Subcutaneous abdominal adipose tissue (tissue), 5 donors: ENCODE measurements around the gene STXBP3.
A peak's percentile ranks its signal among the peaks of the same experiment; 100 is the strongest.

Experiments
- H3K27ac ChIP-seq: one replicate; pipeline ENCODE4 v1.7.0; 2013; ENCODE audit warnings: low read depth, mild to moderate bottlenecking, inconsistent platforms, low read length, moderate library complexity
- H3K27me3 ChIP-seq, 5 donors: one replicate each; pipeline ENCODE4 v1.7.0; 2013; ENCODE audit warnings: low read length in 5 of 5, inconsistent platforms in 1 of 5; ENCODE audit not compliant: control insufficient read depth in 5 of 5, insufficient read depth in 4 of 5
- H3K36me3 ChIP-seq, 5 donors: one replicate each; pipeline ENCODE4 v1.7.0; 2013; ENCODE audit warnings: low read length in 5 of 5; ENCODE audit not compliant: control insufficient read depth in 5 of 5, insufficient read depth in 5 of 5
- H3K4me1 ChIP-seq, 5 donors: one replicate each; pipeline ENCODE4 v1.7.0; 2013; ENCODE audit warnings: low read length in 5 of 5, mild to moderate bottlenecking in 3 of 5, moderate library complexity in 1 of 5; ENCODE audit not compliant: control insufficient read depth in 5 of 5, insufficient read depth in 5 of 5
- H3K4me3 ChIP-seq, 5 donors: one replicate each; pipeline ENCODE4 v1.7.0; 2013; ENCODE audit warnings: low read length in 5 of 5, low read depth in 1 of 5
- H3K9ac ChIP-seq, 5 donors: one replicate each; pipeline ENCODE4 v1.7.0; 2013; ENCODE audit warnings: low read length in 5 of 5, mild to moderate bottlenecking in 4 of 5, moderate library complexity in 3 of 5
- H3K9me3 ChIP-seq, 5 donors: one replicate each; pipeline ENCODE4 v1.7.0; 2013; ENCODE audit warnings: low read length in 5 of 5; ENCODE audit not compliant: control insufficient read depth in 5 of 5
- donor health status: healthy.
- donor health status: healthy.
- donor health status: healthy.
- donor health status: healthy.
- donor health status: healthy.

Gene STXBP3

DNA sequence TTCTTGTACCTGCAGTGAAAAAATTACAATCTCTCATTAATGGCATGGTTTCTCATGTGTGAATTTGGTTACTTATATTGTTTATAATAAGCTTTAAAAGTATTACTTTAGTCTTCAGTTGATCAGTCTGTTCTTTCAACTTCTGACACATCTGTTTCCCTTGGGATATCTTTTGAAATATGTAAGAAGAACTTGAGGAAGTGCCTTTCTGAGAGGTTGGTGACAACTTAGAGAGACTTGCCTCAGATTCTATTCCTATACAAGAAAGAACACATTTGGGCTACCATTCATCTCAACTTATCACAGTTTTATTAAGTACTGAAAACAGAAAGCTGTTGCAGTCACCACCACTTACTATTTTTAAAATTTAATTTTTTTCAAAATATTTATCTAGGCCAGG, 102.3 kb downstream of the STXBP3 start:
- Histone ChIP-seq H3K36me3 (no peaks in the 10 kb centered on the region), H3K4me1 (peaks cover 0 to 8% (median 5%) of the 10 kb centered on the region in 5 donors), H3K4me3 (no peak overlapping the region), H3K27me3 (no peaks in the 10 kb centered on the region), H3K27ac (no peak overlapping the region), H3K9me3 (no peaks in the 10 kb centered on the region), H3K9ac (no peak overlapping the region)

DNA sequence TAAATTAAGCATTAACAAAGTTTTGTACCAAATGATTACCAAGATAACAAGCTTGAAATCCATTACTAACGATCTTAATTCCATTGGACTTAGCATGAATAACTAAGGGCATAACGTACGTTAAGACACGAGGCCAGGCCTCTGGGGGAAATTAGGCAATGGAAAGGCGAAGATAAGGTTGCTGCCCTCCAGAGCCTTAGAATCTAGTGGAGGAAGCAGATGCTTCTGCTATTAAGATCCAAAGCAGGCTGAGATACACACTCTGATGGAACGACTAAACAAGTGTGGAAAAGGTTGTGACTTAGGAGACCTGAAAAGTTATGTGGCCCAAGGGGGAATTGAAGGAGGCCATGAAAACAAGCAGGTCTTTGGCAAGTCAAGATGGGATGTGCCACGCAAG, 104.5 kb downstream of the STXBP3 start:
- no peaks in the 10 kb centered on the region for H3K9me3 ChIP-seq
- no peaks in the 10 kb centered on the region for H3K36me3 ChIP-seq
- no peak overlapping the region for H3K9ac ChIP-seq
- no peak overlapping the region for H3K27ac ChIP-seq
- H3K27me3 ChIP-seq: no peaks in the 10 kb centered on the region
- H3K4me3 ChIP-seq: no peak overlapping the region
- peaks cover 0 to 8% (median 5%) of the 10 kb centered on the region in 5 donors for H3K4me1 ChIP-seq

DNA sequence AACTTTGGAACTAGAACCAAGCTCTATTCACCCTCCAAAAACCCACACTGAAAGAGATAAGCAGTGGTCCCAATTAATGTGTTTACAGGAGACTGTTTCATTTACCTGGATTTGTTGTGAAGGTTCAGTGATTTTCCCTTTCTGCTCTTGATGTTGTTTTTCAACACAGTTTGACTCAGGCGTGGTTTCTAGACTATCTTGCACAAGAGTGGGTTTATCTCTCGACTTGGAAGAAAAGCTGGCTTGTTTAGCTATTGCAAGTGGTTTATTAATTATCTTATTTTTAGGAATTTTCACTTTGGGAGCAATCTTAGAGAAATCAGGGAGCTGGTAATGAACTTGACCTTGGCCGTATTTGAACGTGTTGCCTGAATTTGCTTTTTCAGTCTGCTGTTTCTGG, 105.1 kb downstream of the STXBP3 start:
- Histone ChIP-seq H3K9ac (no peak overlapping the region), H3K4me1 (peaks cover 0 to 8% (median 5%) of the 10 kb centered on the region in 5 donors), H3K9me3 (no peaks in the 10 kb centered on the region), H3K36me3 (no peaks in the 10 kb centered on the region), H3K27ac (no peak overlapping the region), H3K4me3 (no peak overlapping the region), H3K27me3 (no peaks in the 10 kb centered on the region)

DNA sequence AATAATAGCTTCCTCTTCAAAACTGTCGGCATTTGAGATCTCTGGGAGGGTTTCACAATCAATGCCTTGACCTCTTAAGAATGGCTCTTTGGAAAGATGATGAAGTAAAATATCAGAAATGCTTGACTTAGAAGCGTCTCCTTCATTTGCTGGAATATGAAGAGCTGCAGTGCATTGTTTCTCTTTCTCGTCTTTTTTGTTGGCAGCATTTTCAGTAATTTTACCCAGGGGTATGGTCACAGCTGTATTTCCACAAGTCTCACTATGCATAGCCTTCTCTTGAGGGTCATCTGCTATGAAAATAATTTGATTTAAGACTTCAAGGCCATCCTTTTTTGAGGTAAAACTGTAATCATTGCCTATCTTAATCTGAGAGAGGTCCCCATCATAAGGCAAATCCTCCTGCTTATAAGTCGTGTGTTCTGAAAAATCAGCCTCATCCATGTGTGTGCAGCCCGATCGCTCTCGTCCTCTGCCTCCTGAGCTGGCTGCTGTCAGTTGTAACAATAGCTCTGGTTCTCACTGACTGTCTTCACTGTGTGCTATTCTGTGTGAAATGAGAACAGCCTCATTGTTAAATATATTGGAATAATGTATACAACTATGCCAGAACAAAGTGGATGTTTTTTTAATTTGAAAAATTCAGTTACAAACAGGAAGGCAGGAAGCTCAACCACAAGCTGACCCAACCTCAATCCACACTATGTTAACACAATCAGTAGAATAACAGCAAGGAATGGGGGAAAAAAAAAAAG, 105.9 kb downstream of the STXBP3 start:
- Histone ChIP-seq H3K9me3 (no peaks in the 10 kb centered on the region), H3K36me3 (no peaks in the 10 kb centered on the region), H3K4me3 (peak overlapping the region in 1 of 5 donors; percentile 17), H3K27me3 (no peaks in the 10 kb centered on the region), H3K4me1 (peaks cover 0 to 8% (median 5%) of the 10 kb centered on the region in 5 donors), H3K27ac (no peak overlapping the region), H3K9ac (peak overlapping the region in 1 of 5 donors; percentile 14)

DNA sequence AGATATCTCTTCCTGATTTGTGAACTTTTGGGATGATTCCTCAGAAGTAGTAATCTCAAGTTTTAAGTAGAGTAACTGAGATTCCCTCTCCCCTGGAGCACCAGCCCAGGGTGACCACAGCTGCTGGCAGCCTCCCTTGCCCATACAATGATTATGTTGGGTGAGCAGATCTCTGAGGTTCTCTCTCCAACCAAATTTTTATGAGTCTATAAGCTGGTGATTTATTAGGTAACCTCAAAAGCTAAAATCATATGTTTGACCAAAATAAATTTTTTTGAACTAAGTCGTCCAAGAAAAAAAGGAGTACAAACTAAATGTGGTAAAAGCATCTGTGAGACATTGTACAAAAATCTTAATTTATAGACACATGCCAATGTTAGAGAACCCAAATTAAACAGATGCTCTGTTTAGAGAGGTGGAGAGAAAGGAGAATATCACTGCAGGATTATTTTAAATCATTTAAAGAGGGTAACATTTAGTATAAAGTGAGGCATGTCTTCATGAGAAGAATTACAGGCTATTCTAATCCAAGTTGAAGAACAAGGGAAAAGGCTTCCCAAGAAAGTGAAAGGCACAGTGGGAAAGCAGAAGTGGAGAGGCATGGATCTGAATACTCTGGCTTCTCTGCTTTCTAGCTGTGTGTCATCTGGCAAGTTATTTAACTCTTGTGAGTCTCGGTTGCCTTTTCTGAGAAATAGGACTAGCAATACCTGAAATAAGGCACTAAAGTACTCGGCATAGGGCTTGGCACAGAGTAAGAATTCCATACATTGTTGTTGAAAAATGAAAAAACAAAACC, 107.9 kb downstream of the STXBP3 start:
- H3K9me3 ChIP-seq: no peaks in the 10 kb centered on the region
- H3K9ac ChIP-seq: no peak overlapping the region
- H3K4me3 ChIP-seq: no peak overlapping the region
- H3K27ac ChIP-seq: no peak overlapping the region
- no peaks in the 10 kb centered on the region for H3K36me3 ChIP-seq
- peaks cover 0 to 8% (median 5%) of the 10 kb centered on the region in 5 donors for H3K4me1 ChIP-seq
- H3K27me3 ChIP-seq: peaks cover 0 to 2% (median 0%) of the 10 kb centered on the region in 5 donors

DNA sequence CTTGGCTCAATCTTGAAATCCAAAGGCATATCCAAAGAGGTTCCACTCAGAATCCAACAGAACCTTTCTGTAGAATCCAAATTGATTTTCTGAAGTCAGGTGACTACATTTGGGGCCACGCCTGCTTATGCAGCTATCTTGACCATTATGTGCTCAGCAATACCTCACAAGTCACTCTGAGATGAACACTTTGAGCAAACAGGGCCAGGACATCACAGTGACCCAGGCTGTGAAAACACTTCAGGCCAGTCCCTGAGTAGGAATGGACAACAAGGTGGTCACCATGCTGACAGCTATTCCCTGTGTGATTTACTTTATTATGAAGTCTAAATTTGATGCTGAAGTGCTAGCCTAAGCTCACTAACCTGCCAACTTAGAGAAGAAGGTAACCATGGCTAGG, 110.5 kb downstream of the STXBP3 start, which contains the start of gene AKNAD1:
TSS of gene AKNAD1 (minus strand) at position 101 of the 400 bp plus-strand sequence. CDS start 4,430 bp downstream, outside the sequence.
- no peak within 1 kb of the TSS for H3K4me3 ChIP-seq
- no peak within 1 kb of the TSS for H3K27ac ChIP-seq
- peaks cover 0 to 2% (median 0%) of the 10 kb centered on the region in 5 donors for H3K27me3 ChIP-seq
- peaks cover 0 to 3% (median 0%) of the 10 kb centered on the region in 5 donors for H3K36me3 ChIP-seq
- no peak within 1 kb of the TSS for H3K9ac ChIP-seq
- peaks cover 0 to 7% (median 5%) of the 10 kb centered on the region in 5 donors for H3K4me1 ChIP-seq
- H3K9me3 ChIP-seq: no peaks in the 10 kb centered on the region

DNA sequence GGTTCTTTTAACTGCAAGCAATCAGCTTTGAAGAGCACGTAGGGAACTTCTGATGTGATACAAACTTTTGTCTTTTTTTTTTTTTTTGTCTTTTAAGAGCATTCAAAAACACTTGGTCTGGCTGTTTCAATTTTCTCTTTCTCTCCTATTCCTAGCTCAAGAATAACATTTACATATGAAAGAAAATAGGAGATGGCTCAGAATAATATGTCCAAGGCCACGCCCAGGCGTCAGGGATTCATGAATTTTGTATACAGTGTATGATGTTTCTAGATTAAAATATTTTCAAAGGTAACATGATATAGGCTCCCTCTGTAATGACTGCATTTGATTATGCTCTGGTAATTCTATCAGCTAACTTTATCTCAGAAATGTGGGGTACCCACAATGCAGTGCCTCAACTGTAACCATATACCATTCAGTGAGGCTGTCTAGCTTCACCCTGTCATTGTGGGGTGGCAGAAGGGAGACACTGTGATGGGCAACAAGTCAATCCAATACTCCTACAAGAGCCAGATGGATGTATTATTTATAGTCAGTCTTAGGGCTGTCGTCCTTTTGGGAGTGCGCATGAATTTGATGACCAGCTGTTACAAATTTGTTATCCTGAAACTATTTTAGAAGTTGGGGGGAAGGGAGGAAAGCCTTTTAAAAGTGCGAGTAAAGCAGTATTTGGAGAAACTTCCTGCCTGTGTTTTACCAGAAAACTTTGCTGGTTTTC, 111.9 kb downstream of the STXBP3 start:
- Histone ChIP-seq H3K9ac (no peak overlapping the region), H3K27me3 (peaks cover 0 to 2% (median 0%) of the 10 kb centered on the region in 5 donors), H3K4me3 (no peak overlapping the region), H3K4me1 (no peaks in the 10 kb centered on the region), H3K9me3 (no peaks in the 10 kb centered on the region), H3K36me3 (peaks cover 0 to 3% (median 0%) of the 10 kb centered on the region in 5 donors), H3K27ac (no peak overlapping the region)
